ENCODE measurements around the gene HMOX2.

DNA sequence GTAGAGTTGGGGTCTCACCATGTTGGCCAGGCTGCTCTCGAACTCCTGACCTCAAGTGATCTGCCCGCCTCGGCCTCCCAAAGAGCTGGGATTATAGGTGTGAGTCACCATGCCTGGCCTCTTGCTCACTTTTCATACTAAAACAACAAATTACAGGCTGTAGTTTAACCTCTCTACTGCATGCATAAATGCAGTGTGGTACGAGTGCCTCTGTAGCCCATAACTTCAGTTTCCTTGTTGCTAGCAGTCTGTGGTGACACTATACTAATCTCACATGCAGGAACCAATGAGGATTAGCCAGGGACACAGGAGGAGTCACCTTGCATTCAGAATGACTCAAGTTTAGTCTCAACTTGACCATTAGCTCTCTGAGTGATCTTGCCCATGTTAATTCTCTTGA is 20.1 kb downstream of the HMOX2 start:
- TF ChIP-seq POLR2A (IDR thresholded peaks at IDR 0.05), result no peak
- TF ChIP-seq, protein P1, sequence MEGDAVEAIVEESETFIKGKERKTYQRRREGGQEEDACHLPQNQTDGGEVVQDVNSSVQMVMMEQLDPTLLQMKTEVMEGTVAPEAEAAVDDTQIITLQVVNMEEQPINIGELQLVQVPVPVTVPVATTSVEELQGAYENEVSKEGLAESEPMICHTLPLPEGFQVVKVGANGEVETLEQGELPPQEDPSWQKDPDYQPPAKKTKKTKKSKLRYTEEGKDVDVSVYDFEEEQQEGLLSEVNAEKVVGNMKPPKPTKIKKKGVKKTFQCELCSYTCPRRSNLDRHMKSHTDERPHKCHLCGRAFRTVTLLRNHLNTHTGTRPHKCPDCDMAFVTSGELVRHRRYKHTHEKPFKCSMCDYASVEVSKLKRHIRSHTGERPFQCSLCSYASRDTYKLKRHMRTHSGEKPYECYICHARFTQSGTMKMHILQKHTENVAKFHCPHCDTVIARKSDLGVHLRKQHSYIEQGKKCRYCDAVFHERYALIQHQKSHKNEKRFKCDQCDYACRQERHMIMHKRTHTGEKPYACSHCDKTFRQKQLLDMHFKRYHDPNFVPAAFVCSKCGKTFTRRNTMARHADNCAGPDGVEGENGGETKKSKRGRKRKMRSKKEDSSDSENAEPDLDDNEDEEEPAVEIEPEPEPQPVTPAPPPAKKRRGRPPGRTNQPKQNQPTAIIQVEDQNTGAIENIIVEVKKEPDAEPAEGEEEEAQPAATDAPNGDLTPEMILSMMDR (IDR thresholded peaks at IDR 0.05), result no peak

Data from heart left ventricle (tissue), 13 donors.